NCI-H82 treated with DMSO at 0.1 percent for 48 hours (cell line): Measurements from ENCODE around the gene ALPL.
A peak's percentile ranks its signal among the peaks of the same experiment; 100 is the strongest.
"Not testable (repeated sequence)": the region's sequence is repeated elsewhere in the genome, so short reads cannot be mapped to it uniquely, and the experiment has no call there.

Experiments used
- DNase-seq: peaks from one replicate; lab custom pipeline; 2025; ENCODE audit not compliant: unreplicated experiment; lab: John Stamatoyannopoulos, UW

The ALPL gene

GRCh38 chr1:21553116-21553926 is 44.1 kb downstream of the ALPL start:
- DNase-seq = no peak

DNA sequence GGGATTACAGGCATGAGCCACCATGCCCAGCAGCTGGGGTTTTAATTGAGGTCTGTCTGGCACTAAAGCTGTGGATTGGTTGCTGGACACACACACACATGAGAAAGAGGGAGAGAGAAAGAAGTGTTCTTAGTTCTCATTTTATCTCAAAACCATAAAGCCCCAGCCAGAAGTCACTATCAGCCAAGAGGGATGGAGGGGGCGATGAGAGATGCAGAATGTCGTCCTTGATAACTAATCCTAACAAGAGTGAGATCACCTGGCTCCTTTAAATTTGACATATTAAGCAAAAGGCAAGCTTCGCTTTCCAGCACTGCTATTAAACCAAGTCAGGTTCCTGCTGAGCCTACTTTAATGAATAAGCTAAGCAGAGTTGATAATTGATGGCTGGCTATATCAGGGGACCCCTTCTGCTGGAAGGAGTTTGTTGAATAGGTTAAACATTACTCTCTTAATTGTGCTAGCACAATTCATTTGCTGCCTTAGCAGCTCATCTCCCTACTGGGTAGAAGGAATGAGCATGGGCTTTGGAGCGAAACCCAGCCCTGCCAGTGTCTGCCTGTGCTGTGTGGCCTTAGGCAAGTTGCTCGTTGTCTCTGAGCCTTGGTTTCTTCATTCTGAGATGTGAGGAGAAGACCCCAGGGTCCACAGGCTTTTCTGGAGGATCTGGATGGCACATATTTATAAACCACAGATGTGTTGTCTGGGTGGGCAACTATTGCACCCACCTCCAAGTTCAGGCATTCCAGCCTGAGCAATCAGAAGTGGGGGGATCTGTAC is 50.8 kb downstream of the ALPL start:
- no peak for DNase-seq

GRCh38 chr1:21560916-21561638 is 51.9 kb downstream of the ALPL start:
- DNase-seq = no peak

- DNase-seq = no peak
Observed at GRCh38 chr1:21562896-21563295, 53.7 kb downstream of the ALPL start.

- DNase-seq = no peak
Observed at GRCh38 chr1:21563971-21564370, 54.7 kb downstream of the ALPL start.

DNA sequence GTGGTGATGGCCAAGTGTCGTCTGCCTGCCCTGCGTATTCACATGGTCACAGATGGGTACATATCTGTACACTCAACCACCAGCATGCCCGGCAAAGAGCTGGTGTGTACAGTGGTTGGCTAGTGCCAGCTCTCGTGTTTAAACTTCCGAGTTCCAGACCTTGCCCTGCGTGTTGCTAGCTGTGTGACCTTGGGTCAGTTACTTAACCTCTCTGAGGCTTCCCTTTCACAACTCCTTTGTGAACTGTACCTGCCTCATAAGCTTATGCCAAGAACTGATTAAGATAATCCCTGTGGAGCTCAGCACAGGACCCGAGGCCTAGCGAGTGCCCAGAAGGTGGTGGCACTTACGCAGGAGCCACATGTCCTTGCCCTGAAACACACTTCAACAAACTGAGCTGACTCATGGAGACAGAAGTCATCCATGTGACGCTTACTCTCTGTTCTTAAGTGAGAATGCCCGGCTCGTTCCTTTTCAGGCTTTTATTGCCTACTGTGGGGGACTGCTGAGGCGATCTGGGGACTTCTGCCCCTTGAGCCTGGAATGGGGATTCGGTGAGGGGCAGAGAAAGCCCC is 55.4 kb downstream of the ALPL start:
- no peak for DNase-seq

DNA sequence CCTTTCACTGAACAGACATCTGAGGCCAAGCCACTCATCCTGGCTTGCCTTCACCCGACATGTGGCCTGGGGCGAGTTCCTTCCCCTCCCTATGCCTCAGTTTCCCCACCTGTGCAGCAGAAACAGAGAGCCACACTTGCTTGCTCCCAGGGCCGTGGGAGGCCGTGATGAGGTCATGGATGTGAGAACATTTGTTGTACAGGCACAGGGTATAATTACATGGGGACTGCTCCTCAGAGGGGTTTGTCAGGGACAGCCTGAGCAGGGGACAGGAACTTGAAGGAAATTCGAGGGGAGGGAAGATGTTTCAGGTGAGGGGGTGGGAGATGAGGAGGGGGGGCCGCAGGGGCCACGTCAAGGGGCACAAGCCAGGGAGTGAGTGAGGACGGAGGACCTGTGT is 56.1 kb downstream of the ALPL start:
- no peak for DNase-seq

DNA sequence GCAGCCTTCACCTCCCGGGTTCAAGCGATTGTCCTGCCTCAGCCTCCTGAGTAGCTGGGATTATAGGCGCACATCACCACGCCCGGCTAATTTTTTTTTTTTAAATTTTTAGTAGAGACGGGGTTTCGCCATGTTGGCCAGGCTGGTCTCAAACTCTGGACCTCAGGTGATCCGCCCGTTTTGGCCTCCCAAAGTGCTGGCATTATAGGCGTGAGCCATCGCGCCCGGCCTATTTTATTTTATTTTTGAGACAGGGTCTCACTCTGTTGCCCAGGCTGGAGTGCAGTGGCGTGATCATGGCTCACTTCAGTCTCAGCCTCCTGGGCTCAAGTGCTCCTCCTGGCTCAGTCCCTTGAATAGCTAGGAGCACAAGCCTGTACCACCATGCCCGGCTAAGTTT is 57.1 kb downstream of the ALPL start:
- DNase-seq = not testable (repeated sequence)

GRCh38 chr1:21567241-21568005 is 58.2 kb downstream of the ALPL start:
- DNase-seq = no peak

GRCh38 chr1:21568006-21568746 is 59.0 kb downstream of the ALPL start:
- peak; percentile 42 for DNase-seq

- DNase-seq = no peak
Observed at GRCh38 chr1:21568809-21569385, 59.7 kb downstream of the ALPL start.

- no peak for DNase-seq
Observed at GRCh38 chr1:21569820-21570527, 60.8 kb downstream of the ALPL start.

GRCh38 chr1:21570528-21570875 is 61.3 kb downstream of the ALPL start:
- DNase-seq = no peak

GRCh38 chr1:21570885-21571284 is 61.7 kb downstream of the ALPL start:
- DNase-seq = no peak

GRCh38 chr1:21572221-21572620 is 63.0 kb downstream of the ALPL start:
- no peak for DNase-seq

DNA sequence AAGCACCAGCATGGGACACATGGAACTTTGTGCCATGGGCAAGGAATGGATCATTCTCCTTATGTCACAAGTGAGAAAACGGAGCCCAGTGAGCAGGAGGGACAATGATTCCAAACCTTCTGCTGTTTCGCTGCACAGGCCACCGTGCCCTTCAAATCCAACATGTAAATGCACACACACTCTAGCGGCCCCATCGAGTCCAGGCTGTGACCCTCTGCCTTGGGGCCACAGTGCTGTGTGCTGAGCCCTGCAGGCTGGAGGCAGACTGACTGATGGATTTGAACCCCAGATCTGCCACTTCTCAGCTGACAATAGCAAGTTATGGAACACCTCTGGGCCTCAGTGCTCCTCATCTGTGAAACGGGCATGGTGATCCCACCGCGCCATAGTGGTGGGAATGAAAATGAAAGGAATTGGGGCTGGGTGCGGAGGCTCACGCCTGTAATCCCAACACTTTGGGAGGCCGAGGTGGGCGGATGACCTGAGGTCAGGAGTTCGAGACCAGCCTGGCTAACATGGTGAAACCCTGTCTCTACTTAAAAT is 63.6 kb downstream of the ALPL start:
- DNase-seq = no peak

DNA sequence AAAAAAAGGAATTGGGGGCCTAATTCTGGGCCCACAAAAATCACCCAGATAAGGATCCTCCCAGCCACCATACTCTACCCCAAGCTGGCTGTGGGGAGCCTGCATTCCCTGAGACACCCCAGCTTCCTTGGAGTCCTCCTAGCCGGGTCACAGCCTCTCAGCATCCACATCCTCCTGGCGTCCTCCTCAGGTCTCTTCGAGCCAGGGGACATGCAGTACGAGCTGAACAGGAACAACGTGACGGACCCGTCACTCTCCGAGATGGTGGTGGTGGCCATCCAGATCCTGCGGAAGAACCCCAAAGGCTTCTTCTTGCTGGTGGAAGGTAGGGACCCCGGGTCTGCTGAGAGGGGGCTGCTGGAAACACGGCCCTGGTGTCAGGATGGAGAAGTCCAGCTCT is 64.3 kb downstream of the ALPL start:
- DNase-seq = no peak

DNA sequence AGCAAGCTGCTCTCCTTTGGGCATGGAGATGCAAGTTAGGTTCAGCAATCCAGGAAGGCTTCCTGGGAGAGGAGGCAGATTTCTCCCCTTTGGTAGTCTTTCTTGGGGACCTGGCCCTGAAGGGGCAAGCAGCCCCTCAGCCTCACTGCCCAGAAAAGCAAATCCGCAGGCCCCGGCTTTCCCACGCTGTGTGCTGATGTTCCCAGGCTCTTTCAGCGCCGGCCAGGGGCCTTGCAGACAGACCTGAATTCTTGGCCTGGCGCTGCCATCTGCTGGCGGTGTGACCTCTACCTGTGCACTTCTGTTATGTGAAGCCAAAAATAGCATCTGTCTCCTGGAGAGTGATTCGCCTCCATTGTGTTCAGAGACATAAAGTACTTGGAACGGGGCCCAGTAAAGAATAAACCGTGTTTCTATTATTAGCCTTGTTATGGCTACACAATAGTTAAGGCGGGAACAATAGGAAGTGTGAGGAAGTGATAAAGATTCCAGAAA is 64.8 kb downstream of the ALPL start:
- peak; percentile 25 for DNase-seq
